ENCODE results near the gene SLC2A6.

Gene SLC2A6

GRCh38 chr9:133443248-133443647 lies 35.7 kb downstream of the SLC2A6 start:
- DNase-seq (ENCODE audit: low read depth in 2 of 3, low spot score in 1 of 3), result no peak

GRCh38 chr9:133441571-133441970 lies 37.3 kb downstream of the SLC2A6 start:
- no peak for DNase-seq (ENCODE audit: low read depth in 2 of 3, low spot score in 1 of 3)

DNA sequence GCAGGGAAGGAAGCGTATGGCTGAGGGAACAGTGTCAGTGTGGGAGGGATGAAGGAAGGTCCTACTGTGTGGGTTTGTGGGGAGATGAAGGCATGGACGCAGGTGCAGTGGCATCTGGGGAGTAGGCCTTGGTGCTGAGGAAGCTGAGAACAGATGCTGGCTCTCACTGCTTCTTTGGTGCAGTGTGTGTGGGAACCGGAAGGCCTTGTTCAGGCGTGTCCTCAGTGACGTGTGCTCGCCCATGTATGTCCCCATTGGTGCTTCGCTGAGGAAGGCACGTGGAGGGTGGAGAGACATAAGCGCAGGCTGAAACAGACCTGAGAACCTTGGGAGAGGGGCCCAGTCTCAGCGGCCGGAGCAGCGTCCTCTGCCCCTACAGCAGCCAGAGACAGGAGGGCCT lies 38.0 kb downstream of the SLC2A6 start:
- no peak for DNase-seq (ENCODE audit: low read depth in 2 of 3, low spot score in 1 of 3)

DNA sequence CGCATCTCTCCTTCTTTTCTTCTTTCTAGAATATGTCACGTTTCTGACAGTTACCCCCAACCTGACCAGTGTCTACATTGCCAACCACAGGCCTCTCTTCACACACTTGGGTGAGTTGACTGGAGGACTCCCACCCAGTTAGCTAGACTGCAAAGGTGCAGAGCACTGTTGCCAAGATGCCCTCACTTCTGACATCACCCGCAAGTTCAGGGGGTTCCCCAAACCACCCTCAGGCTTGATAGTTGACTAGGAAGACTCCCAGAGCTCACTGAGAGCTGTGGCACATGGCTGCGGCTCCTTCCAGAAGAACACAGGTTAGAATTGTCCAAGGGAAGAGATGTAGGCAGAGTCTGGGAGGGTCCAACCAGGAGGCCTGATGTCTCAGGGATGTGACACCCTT lies 39.6 kb downstream of the SLC2A6 start:
- DNase-seq (ENCODE audit: low read depth in 2 of 3, low spot score in 1 of 3), result no peak

DNA sequence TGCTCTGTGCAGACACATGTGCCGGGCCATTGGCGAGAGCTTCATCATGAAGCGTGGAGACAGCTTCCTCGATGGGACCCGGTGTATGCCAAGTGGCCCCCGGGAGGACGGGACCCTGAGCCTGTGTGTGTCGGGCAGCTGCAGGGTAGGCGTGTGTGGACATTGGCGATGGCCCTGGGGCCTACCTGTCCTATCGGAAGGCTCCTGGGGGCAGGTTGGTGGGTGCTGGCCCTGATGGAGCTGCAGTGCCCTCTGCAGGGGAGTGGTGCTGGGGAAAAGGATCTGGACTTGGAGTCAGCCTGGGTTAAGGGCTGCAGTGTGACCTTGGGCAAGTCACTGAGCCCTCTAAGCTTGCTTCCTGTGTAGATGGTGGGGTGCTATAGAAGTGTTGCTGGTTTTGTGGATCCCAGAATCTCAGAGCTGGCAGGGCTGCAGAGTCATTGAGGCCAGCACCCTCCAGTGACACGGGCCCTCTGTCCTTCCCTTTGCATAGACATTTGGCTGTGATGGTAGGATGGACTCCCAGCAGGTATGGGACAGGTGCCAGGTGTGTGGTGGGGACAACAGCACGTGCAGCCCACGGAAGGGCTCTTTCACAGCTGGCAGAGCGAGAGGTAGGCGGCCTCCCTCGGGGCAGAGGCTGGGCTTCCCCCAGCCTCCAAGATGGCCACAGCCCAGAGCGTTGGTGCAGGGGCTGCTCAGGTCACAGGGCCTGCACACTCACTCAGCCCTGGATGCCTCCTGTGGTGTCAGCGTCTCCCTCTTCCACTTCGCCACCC lies 41.0 kb downstream of the SLC2A6 start:
- no peak for DNase-seq (ENCODE audit: low read depth in 2 of 3, low spot score in 1 of 3)

DNA sequence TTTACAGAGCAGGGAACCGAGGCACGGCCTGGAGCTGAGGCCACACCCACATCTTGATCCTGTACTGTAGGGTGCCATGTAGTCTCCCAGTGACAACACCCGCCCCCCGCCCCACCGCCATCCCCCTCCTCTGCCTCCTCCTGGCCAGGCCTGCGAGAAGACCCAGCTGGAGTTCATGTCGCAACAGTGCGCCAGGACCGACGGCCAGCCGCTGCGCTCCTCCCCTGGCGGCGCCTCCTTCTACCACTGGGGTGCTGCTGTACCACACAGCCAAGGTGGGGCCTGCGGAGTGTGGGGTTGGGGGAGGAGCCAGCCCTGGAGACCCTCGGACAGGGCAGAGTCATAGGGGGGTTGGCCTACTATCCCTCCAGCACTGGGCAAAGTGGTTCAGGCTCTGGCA lies 42.2 kb downstream of the SLC2A6 start:
- DNase-seq (ENCODE audit: low read depth in 2 of 3, low spot score in 1 of 3), result no peak

DNA sequence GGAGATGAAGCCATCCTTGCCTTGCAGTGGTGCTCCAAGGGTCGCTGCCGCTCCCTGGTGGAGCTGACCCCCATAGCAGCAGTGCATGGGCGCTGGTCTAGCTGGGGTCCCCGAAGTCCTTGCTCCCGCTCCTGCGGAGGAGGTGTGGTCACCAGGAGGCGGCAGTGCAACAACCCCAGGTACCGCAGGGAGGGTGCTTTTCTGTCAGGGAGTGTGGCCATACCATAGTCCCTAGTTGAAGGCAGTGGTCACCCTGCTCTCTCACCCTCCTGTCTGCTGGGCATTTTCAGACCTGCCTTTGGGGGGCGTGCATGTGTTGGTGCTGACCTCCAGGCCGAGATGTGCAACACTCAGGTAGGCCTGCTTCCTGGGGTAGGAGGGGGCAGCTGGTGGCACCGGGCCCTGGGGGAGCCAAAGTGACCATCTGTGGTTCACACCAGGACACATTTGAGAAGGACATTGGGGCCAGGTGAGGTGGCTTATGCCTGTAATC lies 45.5 kb downstream of the SLC2A6 start:
- DNase-seq (ENCODE audit: low read depth in 2 of 3, low spot score in 1 of 3), result no peak

- no peak for DNase-seq (ENCODE audit: low read depth in 2 of 3, low spot score in 1 of 3)
These were observed 48.7 kb downstream of the SLC2A6 start for GRCh38 chr9:133430244-133430643.

DNA sequence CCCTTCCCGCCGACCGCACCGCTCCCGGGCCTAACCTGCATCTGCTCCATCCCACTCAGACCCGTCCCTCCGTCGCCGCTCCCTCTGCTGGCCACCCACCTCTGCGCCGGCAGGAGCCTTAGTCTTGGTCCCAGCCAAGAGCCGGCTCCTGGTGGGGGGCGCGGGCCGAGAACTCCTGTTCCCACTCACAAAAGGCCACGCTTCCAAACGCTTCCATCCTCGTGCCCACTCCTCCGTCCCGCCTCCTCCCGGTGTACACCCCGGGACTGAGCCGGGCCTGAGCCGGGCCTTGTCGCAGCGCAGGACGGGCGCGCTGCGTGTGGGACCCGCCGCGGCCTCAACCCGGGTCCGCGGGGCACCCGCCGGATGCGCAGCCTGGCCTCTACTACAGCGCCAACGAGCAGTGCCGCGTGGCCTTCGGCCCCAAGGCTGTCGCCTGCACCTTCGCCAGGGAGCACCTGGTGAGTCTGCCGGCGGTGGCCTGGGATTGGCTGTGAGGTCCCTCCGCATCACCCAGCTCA lies 49.2 kb downstream of the SLC2A6 start:
- DNase-seq (ENCODE audit: low read depth in 2 of 3, low spot score in 1 of 3), result no peak

DNA sequence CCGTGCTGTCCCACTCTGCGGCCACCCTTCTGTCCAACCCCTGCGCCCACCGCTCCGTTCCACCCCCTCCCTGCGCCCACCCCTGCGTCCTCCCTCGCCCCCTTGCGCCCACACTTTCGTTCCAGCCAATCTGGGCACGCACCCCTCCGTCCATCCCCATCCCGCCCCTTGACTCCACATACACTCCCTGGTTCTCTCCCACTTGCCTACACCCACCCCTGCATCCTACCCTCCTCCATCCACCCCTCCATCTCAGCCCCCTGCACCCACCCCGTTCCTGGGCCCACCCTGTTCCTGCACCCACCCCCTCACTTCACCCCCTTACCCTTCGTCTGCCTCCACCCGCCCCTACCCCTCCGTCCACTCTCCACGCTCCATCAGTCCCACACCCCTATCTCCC lies 49.7 kb downstream of the SLC2A6 start:
- DNase-seq (ENCODE audit: low read depth in 2 of 3, low spot score in 1 of 3), result no peak

- DNase-seq (ENCODE audit: low read depth in 2 of 3, low spot score in 1 of 3), result no peak
These were observed 50.2 kb downstream of the SLC2A6 start for GRCh38 chr9:133428617-133429101.

DNA sequence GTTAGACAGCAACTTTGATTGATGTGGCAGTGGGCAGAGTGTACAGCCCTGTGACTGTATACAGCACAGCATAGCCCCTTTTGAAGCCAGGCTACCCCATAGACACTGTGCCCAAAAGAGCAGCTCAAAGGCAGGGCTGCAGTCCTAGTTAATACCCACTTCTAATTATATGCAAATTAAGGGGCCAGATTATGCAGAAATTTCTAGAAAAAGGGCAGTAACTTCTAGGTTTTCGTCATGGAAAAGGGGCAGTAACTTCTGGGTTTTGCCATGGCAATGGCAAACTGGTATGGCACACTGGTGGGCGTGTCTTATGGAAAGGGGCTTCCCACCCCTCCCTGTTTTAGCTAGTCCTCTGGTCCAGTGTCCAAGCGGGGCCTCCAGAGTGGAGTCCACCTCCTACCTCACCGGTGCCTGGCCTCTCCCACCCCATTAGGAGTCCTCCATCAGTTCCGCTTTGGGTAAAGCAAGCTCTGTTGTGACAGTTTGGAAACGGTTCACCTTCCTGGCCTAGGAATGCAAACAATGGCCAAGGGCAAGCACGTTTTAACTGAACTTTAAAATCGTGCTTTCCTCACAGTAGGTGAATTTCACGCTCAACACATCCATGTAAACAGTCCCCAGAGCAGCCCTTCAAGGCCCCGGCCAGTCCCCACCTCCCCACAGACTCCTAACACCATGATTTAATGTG lies 51.1 kb downstream of the SLC2A6 start:
- no peak for DNase-seq (ENCODE audit: low read depth in 2 of 3, low spot score in 1 of 3)

DNA sequence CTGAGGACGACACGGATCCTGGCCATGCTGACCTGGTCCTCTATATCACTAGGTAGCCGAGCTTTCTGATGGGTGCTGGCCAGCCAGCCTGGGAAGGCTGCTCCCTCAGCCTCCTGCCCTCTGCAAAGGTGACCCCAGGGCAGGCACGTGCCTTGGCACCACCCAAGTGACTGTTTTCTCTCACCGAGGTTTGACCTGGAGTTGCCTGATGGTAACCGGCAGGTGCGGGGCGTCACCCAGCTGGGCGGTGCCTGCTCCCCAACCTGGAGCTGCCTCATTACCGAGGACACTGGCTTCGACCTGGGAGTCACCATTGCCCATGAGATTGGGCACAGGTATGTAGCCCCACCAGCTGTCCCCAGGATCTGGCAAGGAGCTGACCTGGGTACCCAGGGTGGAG lies 52.9 kb downstream of the SLC2A6 start:
- no peak for DNase-seq (ENCODE audit: low read depth in 2 of 3, low spot score in 1 of 3)

DNA sequence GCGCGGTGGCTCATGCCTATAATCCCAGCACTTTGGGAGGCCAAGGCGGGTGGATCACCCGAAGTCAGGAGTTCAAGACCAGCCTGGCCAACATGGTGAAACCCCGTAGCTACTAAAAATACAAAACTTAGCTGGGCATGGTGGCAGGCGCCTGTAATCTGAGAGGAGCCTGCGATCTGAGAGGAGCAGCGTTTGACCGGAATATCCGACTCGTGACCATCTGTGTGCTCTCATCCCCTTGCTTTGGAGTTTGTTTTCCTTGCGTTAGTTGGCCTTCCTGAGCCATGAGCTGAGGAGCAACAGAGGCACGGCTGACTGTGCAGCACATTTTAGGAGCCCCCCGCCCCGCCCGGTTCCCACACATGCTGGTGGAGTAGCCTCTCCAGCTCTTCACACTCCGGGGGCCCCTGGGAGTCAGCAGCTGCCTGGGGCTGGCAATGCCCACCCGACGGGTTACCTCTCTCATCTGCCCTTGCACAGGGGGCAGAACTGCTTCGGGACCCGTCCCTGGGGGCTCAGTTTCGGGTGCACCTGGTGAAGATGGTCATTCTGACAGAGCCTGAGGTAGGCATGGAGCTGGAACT lies 53.8 kb downstream of the SLC2A6 start:
- DNase-seq (ENCODE audit: low read depth in 2 of 3, low spot score in 1 of 3), result no peak

DNA sequence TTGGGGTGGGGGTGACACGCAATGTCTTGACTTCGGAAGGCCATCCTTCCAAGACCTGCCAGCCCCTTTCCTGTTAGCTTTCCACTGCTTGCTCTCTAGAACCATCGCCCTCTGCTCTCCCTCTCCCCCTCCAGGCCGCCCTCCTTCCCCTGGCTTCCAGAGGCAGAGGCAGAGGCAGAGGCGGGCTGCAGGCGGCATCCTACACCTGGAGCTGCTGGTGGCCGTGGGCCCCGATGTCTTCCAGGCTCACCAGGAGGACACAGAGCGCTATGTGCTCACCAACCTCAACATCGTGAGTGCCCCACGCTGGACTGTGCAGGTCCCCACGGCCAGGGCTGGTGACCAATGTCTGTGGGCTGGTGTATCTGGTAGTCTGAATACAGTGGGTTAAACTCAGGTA lies 54.7 kb downstream of the SLC2A6 start:
- DNase-seq (ENCODE audit: low read depth in 2 of 3, low spot score in 1 of 3), result no peak

GRCh38 chr9:133423216-133423615 lies 55.7 kb downstream of the SLC2A6 start:
- no peak for DNase-seq (ENCODE audit: low read depth in 2 of 3, low spot score in 1 of 3)

- DNase-seq (ENCODE audit: low read depth in 2 of 3, low spot score in 1 of 3), result peak; percentile 38 to 41 (median 40)
These were observed 57.0 kb downstream of the SLC2A6 start, which contains the start of gene ADAMTS13 for GRCh38 chr9:133421615-133422542. Gene ADAMTS13 (plus strand): TSS chr9:133422367. CDS start chr9:133422444, 77 bp downstream.
